Prostate gland (tissue), 2 donors: Measurements from ENCODE around the gene CDC16. TPM values are rescaled to one million over a fixed set of nuclear protein-coding genes. Genes with fewer than 3 reads are reported as not detected.

ENCODE experiments used
- DNase-seq: peaks from one replicate; pipeline ENCODE4 v3.0.0-alpha.2; 2019; ENCODE audit warnings: low spot score
- H3K27ac ChIP-seq, 2 donors: fragments of 200-600 bp; sonication (generic); 2 replicates each; pipeline ENCODE4 v1.5.1; 2017 to 2019
- H3K27me3 ChIP-seq: fragments of 200-600 bp; sonication (generic); replicated peaks from 2 replicates; pipeline ENCODE4 v1.5.1; 2019; ENCODE audit not compliant: insufficient read depth
- H3K36me3 ChIP-seq, 2 donors: fragments of 200-600 bp; sonication (generic); 1 replicate in 1 of 2; 2 replicates in 1 of 2; pipeline versions ENCODE4 v1.5.1 to v1.8.1; 2017 to 2019
- H3K4me1 ChIP-seq: fragments of 200-600 bp; sonication (generic); replicated peaks from 2 replicates; pipeline ENCODE4 v1.5.1; 2019
- H3K4me3 ChIP-seq, 2 donors: fragments of 200-600 bp; sonication (generic); 2 replicates each; pipeline ENCODE4 v1.5.1; 2017 to 2019
- H3K9me3 ChIP-seq: fragments of 200-600 bp; sonication (generic); 2 replicates; pipeline ENCODE4 v1.5.1; 2017
- POLR2A ChIP-seq: fragments of 450-650 bp; IDR thresholded peaks from one replicate; pipeline ENCODE4 v1.6.1; 2016; ENCODE audit warnings: antibody characterized with exemption, mild to moderate bottlenecking
- POLR2AphosphoS5 ChIP-seq: sonication (generic); formaldehyde crosslinking; IDR thresholded peaks from one replicate; pipeline ENCODE4 v1.6.1; 2017; ENCODE audit warnings: antibody characterized with exemption
- WGBS: methylation state at CpG from one replicate; pipeline ENCODE4 v1.1.5; 2018; 5-methylcytosine and 5-hydroxymethylcytosine counted together
- intact Hi-C: fragments of 100-400 bp; cut with DNase I; formaldehyde crosslinking; loops from one replicate; pipeline ENCODE4 v1.14.2; 2022
- microRNA-seq: library from miRNA; unstranded; fragments of <30 nt; microRNA quantifications from one replicate; pipeline ENCODE4, GENCODE V29; 2016
- small RNA-seq, 2 donors: library from RNA; depleted of rRNA; stranded (forward); fragments of <200 nt; gene quantifications; one replicate each; pipeline ENCODE3, GENCODE V24; 2016
- total RNA-seq, 2 donors: library from RNA; depleted of rRNA; stranded (reverse); fragments of >200 nt; gene quantifications; one replicate each; pipeline ENCODE4 v1.1.0, GENCODE V29; 2016
- TF ChIP-seq, protein P1 (sequence below), 4 experiments: fragments of 200-600 bp in 2 of 4; fragments of 450-650 bp in 2 of 4; sonication (generic) in 2 of 4; IDR thresholded peaks; 1 replicate in 3 of 4; 2 replicates in 1 of 4; pipeline ENCODE4 v1.5.1; 2016 to 2019; ENCODE audit warnings: antibody characterized with exemption in 4 of 4, mild to moderate bottlenecking in 2 of 4, moderate library complexity in 2 of 4

The CDC16 gene
- total RNA-seq, 2 donors from 2014 or later: 37.7 to 75.0 TPM

DNA sequence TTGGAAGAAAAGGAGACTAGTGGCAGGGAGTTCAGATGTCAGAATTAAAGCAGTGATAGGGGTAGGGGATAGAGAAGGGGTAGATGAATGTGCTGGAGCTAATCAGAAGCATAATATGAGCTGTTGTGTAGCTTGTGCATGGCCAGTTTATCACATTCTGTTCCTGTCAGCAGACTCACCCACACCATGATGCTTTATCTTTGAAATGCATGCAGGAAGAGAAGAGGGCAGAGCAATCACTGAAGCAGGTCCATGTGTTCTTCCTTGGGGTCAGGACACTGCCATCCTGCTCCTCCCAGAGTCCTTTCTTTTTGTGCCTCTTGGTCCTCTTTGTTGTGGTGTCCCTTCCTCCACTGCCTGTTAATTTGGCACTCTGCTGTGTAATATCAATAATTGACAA is 85.4 kb downstream of the CDC16 start:
- H3K4me1 ChIP-seq: peaks cover 7% of the 10 kb centered on the region
- no peak overlapping the region for H3K27ac ChIP-seq
- no peak overlapping the region for H3K4me3 ChIP-seq
- H3K27me3 ChIP-seq: no peaks in the 10 kb centered on the region
- intact Hi-C loops: no loop called here
- DNase-seq: no peak
- H3K9me3 ChIP-seq: no peaks in the 10 kb centered on the region
- peaks cover 0 to 8% of the 10 kb centered on the region in 2 donors for H3K36me3 ChIP-seq
- TF ChIP-seq, protein P1, sequence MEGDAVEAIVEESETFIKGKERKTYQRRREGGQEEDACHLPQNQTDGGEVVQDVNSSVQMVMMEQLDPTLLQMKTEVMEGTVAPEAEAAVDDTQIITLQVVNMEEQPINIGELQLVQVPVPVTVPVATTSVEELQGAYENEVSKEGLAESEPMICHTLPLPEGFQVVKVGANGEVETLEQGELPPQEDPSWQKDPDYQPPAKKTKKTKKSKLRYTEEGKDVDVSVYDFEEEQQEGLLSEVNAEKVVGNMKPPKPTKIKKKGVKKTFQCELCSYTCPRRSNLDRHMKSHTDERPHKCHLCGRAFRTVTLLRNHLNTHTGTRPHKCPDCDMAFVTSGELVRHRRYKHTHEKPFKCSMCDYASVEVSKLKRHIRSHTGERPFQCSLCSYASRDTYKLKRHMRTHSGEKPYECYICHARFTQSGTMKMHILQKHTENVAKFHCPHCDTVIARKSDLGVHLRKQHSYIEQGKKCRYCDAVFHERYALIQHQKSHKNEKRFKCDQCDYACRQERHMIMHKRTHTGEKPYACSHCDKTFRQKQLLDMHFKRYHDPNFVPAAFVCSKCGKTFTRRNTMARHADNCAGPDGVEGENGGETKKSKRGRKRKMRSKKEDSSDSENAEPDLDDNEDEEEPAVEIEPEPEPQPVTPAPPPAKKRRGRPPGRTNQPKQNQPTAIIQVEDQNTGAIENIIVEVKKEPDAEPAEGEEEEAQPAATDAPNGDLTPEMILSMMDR (IDR thresholded peaks at IDR 0.05): no peak
- TF ChIP-seq POLR2A (no peak), POLR2AphosphoS5 (no peak)

- Histone ChIP-seq H3K36me3 (peaks cover 0 to 8% of the 10 kb centered on the region in 2 donors), H3K4me1 (peaks cover 7% of the 10 kb centered on the region), H3K27me3 (no peaks in the 10 kb centered on the region), H3K9me3 (no peaks in the 10 kb centered on the region), H3K27ac (no peak overlapping the region), H3K4me3 (no peak overlapping the region)
- intact Hi-C loops: no loop called here
- TF ChIP-seq, protein P1 (IDR thresholded peaks at IDR 0.05): no peak
- TF ChIP-seq POLR2A (no peak), POLR2AphosphoS5 (no peak)
- DNase-seq: no peak
- WGBS: 89% methylated on average over 3 of the region's 3 CpGs
Measured at GRCh38 chr13:114321256-114321655, 86.6 kb downstream of the CDC16 start.

Small RNA genes lying within 50 kb of the gene (microRNA-seq; reads per million reads assigned to microRNA genes)
- gene MIR4502 (not detected), gene MIR548AR (not detected)

Small RNA genes lying within 50 kb of the gene (small RNA-seq; reads per million reads assigned to genes)
- 0 reads per million in 2 donors for gene MIR4502
- gene MIR548AR: 0 reads per million in 2 donors

Other genes with a start within 250 kb of the CDC16 start
- 10 to 100 TPM in 1 of 2 donors, 1 to 10 TPM in 1; 8.6 to 12.5 TPM for gene RASA3, start 102.3 kb upstream of the CDC16 start, total RNA-seq
- gene CFAP97D2, start 55.6 kb upstream of the CDC16 start, total RNA-seq: under 1 TPM in 1 of 2 donors, not detected in 1; 0.62 TPM
- 10 to 100 TPM; 30.6 to 62.9 TPM for gene UPF3A, start 46.7 kb downstream of the CDC16 start, total RNA-seq
- 10 to 100 TPM; 23.0 to 56.3 TPM for gene CHAMP1, start 79.6 kb downstream of the CDC16 start, total RNA-seq